ENCODE measurements around the gene TSHZ3. TPM values are rescaled to one million over a fixed set of nuclear protein-coding genes. Genes with fewer than 3 reads are reported as not detected.

Gene TSHZ3
- total and polyA plus RNA-seq, 7 donors, result 0.46 to 27.7 (median 16.1) TPM

- intact Hi-C loops (cut with DNase I), result no loop called here
- TF ChIP-seq EP300 (IDR thresholded peaks at IDR 0.05) (no peak), POLR2AphosphoS5 (IDR thresholded peaks at IDR 0.05) (no peak), POLR2A (IDR thresholded peaks at IDR 0.05) (no peak), CTCF (IDR thresholded peaks at IDR 0.05) (no peak)
- DNase-seq, result no peak
- Histone ChIP-seq H3K4me1 (no peaks in the 10 kb centered on the region), H3K27me3 (no peaks in the 10 kb centered on the region), H3K9me3 (no peaks in the 10 kb centered on the region), H3K4me3 (no peak overlapping the region), H3K27ac (no peak overlapping the region), H3K36me3 (no peaks in the 10 kb centered on the region)
- 77 to 86% methylated on average over 6 of the region's 6 CpGs for WGBS, 2 donors
Observed at GRCh38 chr19:31390711-31391110, 41.5 kb upstream of the TSHZ3 start.

GRCh38 chr19:31389874-31390273 lies 40.6 kb upstream of the TSHZ3 start:
- intact Hi-C loops (cut with DNase I), result no loop called here
- Histone ChIP-seq H3K36me3 (no peaks in the 10 kb centered on the region), H3K4me3 (no peak overlapping the region), H3K9me3 (no peaks in the 10 kb centered on the region), H3K27me3 (no peaks in the 10 kb centered on the region), H3K4me1 (no peaks in the 10 kb centered on the region), H3K27ac (no peak overlapping the region)
- DNase-seq, result no peak
- WGBS, 2 donors, result 80 to 95% methylated on average over 5 of the region's 5 CpGs
- TF ChIP-seq CTCF (IDR thresholded peaks at IDR 0.05), result no peak
- no peak for TF ChIP-seq POLR2A (IDR thresholded peaks at IDR 0.05)
- no peak for TF ChIP-seq EP300 (IDR thresholded peaks at IDR 0.05)

- Histone ChIP-seq H3K36me3 (no peaks in the 10 kb centered on the region), H3K4me3 (no peak overlapping the region), H3K4me1 (no peaks in the 10 kb centered on the region), H3K27me3 (no peaks in the 10 kb centered on the region), H3K9me3 (no peaks in the 10 kb centered on the region), H3K27ac (no peak overlapping the region)
- 77 to 85% methylated on average over 16 of the region's 16 CpGs for WGBS, 2 donors
- intact Hi-C loops (cut with DNase I), result no loop called here
- no peak for TF ChIP-seq POLR2AphosphoS5 (IDR thresholded peaks at IDR 0.05)
- no peak for TF ChIP-seq CTCF (IDR thresholded peaks at IDR 0.05)
- no peak for TF ChIP-seq EP300 (IDR thresholded peaks at IDR 0.05)
- DNase-seq, result no peak
Observed at GRCh38 chr19:31387717-31388301, 38.6 kb upstream of the TSHZ3 start.

- TF ChIP-seq POLR2A (IDR thresholded peaks at IDR 0.05) (no peak), POLR2AphosphoS5 (IDR thresholded peaks at IDR 0.05) (no peak), CTCF (IDR thresholded peaks at IDR 0.05) (no peak), EP300 (IDR thresholded peaks at IDR 0.05) (no peak)
- DNase-seq, result no peak
- Histone ChIP-seq H3K4me3 (no peak overlapping the region), H3K36me3 (no peaks in the 10 kb centered on the region), H3K4me1 (no peaks in the 10 kb centered on the region), H3K27ac (no peak overlapping the region), H3K9me3 (no peaks in the 10 kb centered on the region), H3K27me3 (no peaks in the 10 kb centered on the region)
- 84 to 92% methylated on average over 8 of the region's 8 CpGs for WGBS, 2 donors
- intact Hi-C loops (cut with DNase I), result no loop called here
Observed at GRCh38 chr19:31386806-31387205, 37.6 kb upstream of the TSHZ3 start.

- intact Hi-C loops (cut with DNase I), result no loop called here
- Histone ChIP-seq H3K4me3 (no peak overlapping the region), H3K9me3 (no peaks in the 10 kb centered on the region), H3K4me1 (no peaks in the 10 kb centered on the region), H3K27ac (no peak overlapping the region), H3K27me3 (no peaks in the 10 kb centered on the region), H3K36me3 (no peaks in the 10 kb centered on the region)
- 80 to 84% methylated on average over 1 of the region's 1 CpG for WGBS, 2 donors
- DNase-seq, result no peak
- TF ChIP-seq EP300 (IDR thresholded peaks at IDR 0.05) (no peak), POLR2AphosphoS5 (IDR thresholded peaks at IDR 0.05) (no peak), POLR2A (IDR thresholded peaks at IDR 0.05) (no peak), CTCF (IDR thresholded peaks at IDR 0.05) (no peak)
Observed at GRCh38 chr19:31385744-31386143, 36.5 kb upstream of the TSHZ3 start.

Measured in sigmoid colon (tissue), 7 donors.